HEK293 (cell line): Measurements from ENCODE around the gene FIBP.
A peak's percentile ranks its signal among the peaks of the same experiment; 100 is the strongest.
"Not testable (repeated sequence)": the region's sequence is repeated elsewhere in the genome, so short reads cannot be mapped to it uniquely, and the experiment has no call there.

Experiments
- CTCF ChIA-PET: fragments of 350-600 bp; formaldehyde crosslinking; extraction: SDS; loops from one replicate; lab custom pipeline; 2021; ENCODE audit warnings: antibody characterized with exemption; lab: Yijun Ruan, JAX
- POLR2A ChIA-PET: fragments of 300-600 bp; formaldehyde crosslinking; extraction: SDS; loops from one replicate; lab custom pipeline; 2020; ENCODE audit warnings: antibody characterized with exemption, inconsistent platforms; lab: Yijun Ruan, JAX
- H3K27ac ChIP-seq: fragments of 200-500 bp; sonication (Bioruptor generic); 2 replicates; pipeline ENCODE4 v1.5.1; 2014; ENCODE audit warnings: low read depth, low read length, control low read depth, inconsistent platforms; ENCODE audit errors: extremely low read depth
- H3K36me3 ChIP-seq, 2 experiments: fragments of 200-500 bp in 1 of 2; sonication (Bioruptor generic) in 1 of 2; 1 replicate in 1 of 2; 2 replicates in 1 of 2; pipeline ENCODE4 v1.5.1; 2014 to 2017; ENCODE audit warnings: inconsistent platforms in 2 of 2, low read length in 2 of 2; ENCODE audit not compliant: control insufficient read depth in 2 of 2, insufficient read depth in 1 of 2
- H3K4me1 ChIP-seq: fragments of 200-500 bp; sonication (Bioruptor generic); 2 replicates; pipeline ENCODE4 v1.5.1; 2014; ENCODE audit warnings: mild to moderate bottlenecking, low read length, inconsistent platforms; ENCODE audit not compliant: control insufficient read depth, insufficient read depth
- H3K4me3 ChIP-seq: 2 replicates; pipeline ENCODE4 v1.5.1; 2011; ENCODE audit warnings: low read depth, mild to moderate bottlenecking, control low read depth, low read length, moderate library complexity
- H3K9me3 ChIP-seq: fragments of 200-500 bp; sonication (Bioruptor generic); 2 replicates; pipeline ENCODE4 v1.5.1; 2014; ENCODE audit warnings: low read depth, low read length, inconsistent platforms; ENCODE audit not compliant: control insufficient read depth, insufficient read depth
- CTCF ChIP-seq: fragments of 450-650 bp; formaldehyde crosslinking; IDR thresholded peaks from 2 replicates; pipeline ENCODE4 v1.5.1; 2016; ENCODE audit warnings: missing biosample characterization, missing genetic modification characterization
- OSR2 ChIP-seq: fragments of 450-650 bp; formaldehyde crosslinking; IDR thresholded peaks from 2 replicates; pipeline ENCODE4 v1.5.1; 2016; ENCODE audit warnings: missing biosample characterization, missing genetic modification characterization
- PRDM10 ChIP-seq: fragments of 450-650 bp; formaldehyde crosslinking; IDR thresholded peaks from 2 replicates; pipeline ENCODE4 v1.5.1; 2016; ENCODE audit warnings: missing biosample characterization, missing genetic modification characterization
- YY2 ChIP-seq: fragments of 450-650 bp; formaldehyde crosslinking; IDR thresholded peaks from 2 replicates; pipeline ENCODE4 v1.5.1; 2016; ENCODE audit warnings: missing biosample characterization, missing genetic modification characterization
- ZBTB11 ChIP-seq: fragments of 450-650 bp; formaldehyde crosslinking; conservative IDR thresholded peaks from 2 replicates; pipeline ENCODE4 v1.5.1; 2016; ENCODE audit warnings: low read depth, missing biosample characterization, missing genetic modification characterization
- ZFP69B ChIP-seq: fragments of 450-650 bp; formaldehyde crosslinking; IDR thresholded peaks from 2 replicates; pipeline ENCODE4 v1.5.1; 2016; ENCODE audit warnings: missing biosample characterization, missing genetic modification characterization
- ZNF292 ChIP-seq: fragments of 450-650 bp; formaldehyde crosslinking; IDR thresholded peaks from 2 replicates; pipeline ENCODE4 v1.5.1; 2016; ENCODE audit warnings: low read depth, missing biosample characterization, missing genetic modification characterization, borderline replicate concordance
- ZNF341 ChIP-seq: fragments of 450-650 bp; formaldehyde crosslinking; IDR thresholded peaks from 2 replicates; pipeline ENCODE4; 2016; ENCODE audit warnings: low read depth, missing biosample characterization, missing genetic modification characterization
- ZNF398 ChIP-seq: fragments of 450-650 bp; formaldehyde crosslinking; IDR thresholded peaks from 2 replicates; pipeline ENCODE4 v1.5.1; 2017; ENCODE audit warnings: missing biosample characterization, missing genetic modification characterization
- ZNF518A ChIP-seq: fragments of 450-650 bp; formaldehyde crosslinking; conservative IDR thresholded peaks from 2 replicates; pipeline ENCODE4 v1.5.1; 2016; ENCODE audit warnings: low read depth, missing biosample characterization, missing genetic modification characterization
- ZNF600 ChIP-seq: fragments of 450-650 bp; formaldehyde crosslinking; IDR thresholded peaks from 2 replicates; pipeline ENCODE4 v1.5.1; 2016; ENCODE audit warnings: missing biosample characterization, missing genetic modification characterization
- ZSCAN16 ChIP-seq: fragments of 450-650 bp; formaldehyde crosslinking; IDR thresholded peaks from 2 replicates; pipeline ENCODE4 v1.5.1; 2016; ENCODE audit warnings: missing biosample characterization, missing genetic modification characterization

The FIBP gene

GRCh38 chr11:65892661-65893317 is 4.5 kb upstream of the FIBP start (continued):
- no peak for TF ChIP-seq ZNF518A

GRCh38 chr11:65892137-65892540 is 3.9 kb upstream of the FIBP start:
- not testable (repeated sequence) for H3K9me3 ChIP-seq, H3K27ac ChIP-seq, H3K4me3 ChIP-seq, H3K4me1 ChIP-seq, H3K36me3 ChIP-seq
- CTCF ChIA-PET = interaction anchor here (0.6 to 1.9 kb wide), 3 partner anchors 33 to 1134 kb away, joined by 3 to 5 read pairs (median 4); no protein-coding TSS in a partner anchor
- POLR2A ChIA-PET = interaction anchor here (5.6 to 6.1 kb wide), 2 partner anchors 8 to 33 kb away, joined by 74 to 121 read pairs; partner anchors contain the start of genes CFL1, FOSL1 and MUS81
- TF ChIP-seq PRDM10 (tag by site-specific recombination) = peak; percentile 57

GRCh38 chr11:65891219-65892136 is 3.2 kb upstream of the FIBP start:
- ChIA-PET POLR2A (interaction anchor here (0.5 to 6.1 kb wide), 19 partner anchors 9 to 398 kb away, joined by 3 to 121 read pairs (median 5); partner anchors contain the start of genes C11orf68, CFL1, DRAP1 and FOSL1), CTCF (interaction anchor here (0.6 to 9.5 kb wide), 10 partner anchors 10 to 493 kb away, joined by 3 to 189 read pairs (median 12); partner anchors contain the start of genes CFL1, FOSL1, MUS81 and SART1)
- Histone ChIP-seq H3K4me3 (peak overlapping the region; percentile 55), H3K36me3 (peaks cover 0 to 9% of the 10 kb centered on the region in 2 experiments; a peak in 2 of 3 replicates), H3K9me3 (no peaks in the 10 kb centered on the region), H3K27ac (peak overlapping the region; percentile 67; the same call in 1 of the 2 replicates), H3K4me1 (no peaks in the 10 kb centered on the region)
- TF ChIP-seq ZFP69B (tag by site-specific recombination) (peak; percentile 86), YY2 (no peak), ZNF600 (tag by site-specific recombination) (peak; percentile 54; the same call in 1 of the 2 replicates), ZNF292 (tag by site-specific recombination) (no peak), ZBTB11 (tag by site-specific recombination) (peak; percentile 60), OSR2 (tag by site-specific recombination) (peak; percentile 56), ZNF398 (tag by site-specific recombination) (peak; percentile 45), CTCF (tag by site-specific recombination) (peak; percentile 74), ZSCAN16 (no peak), ZNF341 (tag by site-specific recombination) (peak; percentile 85)
